Epithelial cell of esophagus (primary cell): ENCODE data around the gene CCL7.

ENCODE experiments used
- DNase-seq: peaks from one replicate; pipeline ENCODE4 v3.0.0; 2010; ENCODE audit warnings: low read depth
- H3K4me3 ChIP-seq: 2 replicates; pipeline ENCODE4 v1.5.1; 2011; ENCODE audit warnings: mild to moderate bottlenecking, low read length, control low read depth
- CTCF ChIP-seq: IDR thresholded peaks from 2 replicates; pipeline ENCODE4 v1.5.1; 2011; ENCODE audit warnings: low read depth, mild to moderate bottlenecking, low read length, control low read depth, inconsistent platforms; ENCODE audit not compliant: insufficient read depth; ENCODE audit errors: missing control alignments

The CCL7 gene

GRCh38 chr17:34227707-34228106, 42.3 kb upstream of the CCL7 start:
- no peak for DNase-seq
- no peak for TF ChIP-seq CTCF
- H3K4me3 ChIP-seq, result no peak overlapping the region

DNA sequence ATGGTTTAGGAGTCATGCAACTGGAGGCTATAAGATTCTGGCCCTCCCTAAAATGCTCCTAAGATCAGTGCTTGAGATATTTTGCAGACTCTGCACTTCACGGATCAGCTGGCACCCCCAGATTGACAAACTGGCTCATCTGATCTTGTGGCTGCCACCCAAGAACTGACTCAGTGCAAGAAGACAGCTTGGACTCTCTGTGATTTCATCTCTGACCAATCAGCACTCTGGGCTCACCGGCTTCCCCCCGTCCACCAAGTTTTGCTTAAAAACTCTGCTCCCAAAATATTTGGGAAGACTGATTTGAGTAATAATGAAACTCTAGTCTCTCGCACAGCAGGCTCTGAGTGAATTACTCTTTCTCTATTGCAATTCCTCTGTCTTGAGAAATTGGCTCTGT, 41.2 kb upstream of the CCL7 start:
- no peak overlapping the region for H3K4me3 ChIP-seq
- DNase-seq, result no peak
- TF ChIP-seq CTCF, result no peak

DNA sequence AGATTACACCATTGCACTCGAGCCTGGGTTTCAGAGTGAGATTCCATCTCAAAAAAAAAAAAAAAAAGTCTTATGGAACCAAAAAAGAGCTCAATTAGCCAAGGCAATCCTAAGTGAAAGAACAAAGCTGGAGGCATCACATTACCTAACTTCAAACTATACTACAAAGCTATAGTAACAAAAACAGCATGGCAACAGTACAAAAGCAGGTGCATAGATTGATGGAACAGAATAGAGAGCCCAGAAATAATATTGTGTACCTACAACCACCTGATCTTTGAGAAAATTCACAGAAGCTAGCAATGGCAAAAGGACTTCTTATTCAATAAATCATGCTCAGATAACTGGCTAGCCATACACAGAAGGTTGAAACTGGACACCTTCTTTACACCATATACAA, 39.7 kb upstream of the CCL7 start:
- TF ChIP-seq CTCF, result no peak
- DNase-seq, result no peak
- H3K4me3 ChIP-seq, result no peak overlapping the region

DNA sequence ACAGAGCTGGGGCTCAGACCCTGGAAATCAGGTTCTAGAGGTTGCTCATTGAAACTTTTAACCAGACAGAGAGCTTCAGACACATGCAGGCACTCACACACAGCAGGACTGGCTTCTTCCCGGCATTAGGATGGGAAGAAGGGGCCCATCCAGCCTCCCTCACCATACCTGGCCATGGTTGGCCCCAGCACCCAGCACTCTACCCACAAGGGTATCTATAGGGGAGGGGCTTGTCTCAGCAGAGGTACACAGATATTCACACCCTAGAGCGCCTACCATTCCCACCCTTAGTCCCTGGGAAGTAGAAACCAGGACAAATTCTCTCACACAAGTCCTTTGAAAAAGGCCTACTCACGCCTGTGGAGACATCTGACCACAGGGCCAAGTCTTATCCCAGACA, 35.4 kb upstream of the CCL7 start:
- no peak for DNase-seq
- no peak for TF ChIP-seq CTCF
- H3K4me3 ChIP-seq, result no peak overlapping the region

- no peak for DNase-seq
- no peak for TF ChIP-seq CTCF
- no peak overlapping the region for H3K4me3 ChIP-seq
Observed at GRCh38 chr17:34235389-34236028, 34.5 kb upstream of the CCL7 start.

DNA sequence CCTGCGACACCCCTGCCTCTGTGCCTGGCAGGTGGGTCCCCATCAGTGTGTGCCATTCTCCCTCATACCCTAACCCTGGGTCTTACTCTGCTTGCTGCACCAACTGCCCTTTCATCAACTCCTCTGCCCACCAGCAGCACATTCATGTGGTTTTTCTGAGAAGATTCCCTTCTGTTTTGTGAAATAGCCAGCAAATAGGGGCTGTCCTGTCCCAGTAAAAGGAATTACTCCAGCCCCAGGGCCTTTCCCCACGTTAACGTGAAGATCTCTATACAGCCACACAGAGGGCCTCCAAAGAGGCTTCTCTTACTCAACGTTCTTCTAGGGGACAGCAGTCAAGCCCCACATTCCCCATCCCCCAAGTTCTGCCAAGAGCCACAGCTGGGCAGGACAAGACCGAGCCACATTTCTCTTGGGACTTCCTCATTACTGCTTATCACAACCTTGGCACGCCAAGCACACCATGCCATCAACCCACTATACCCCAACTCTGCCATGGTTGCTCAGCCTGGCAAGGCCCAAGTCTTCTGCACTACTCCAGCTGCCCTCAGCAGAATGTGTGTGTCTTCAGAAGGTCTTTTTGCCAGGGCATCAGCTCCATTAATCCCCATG, 33.6 kb upstream of the CCL7 start:
- no peak for DNase-seq
- H3K4me3 ChIP-seq, result no peak overlapping the region
- no peak for TF ChIP-seq CTCF

DNA sequence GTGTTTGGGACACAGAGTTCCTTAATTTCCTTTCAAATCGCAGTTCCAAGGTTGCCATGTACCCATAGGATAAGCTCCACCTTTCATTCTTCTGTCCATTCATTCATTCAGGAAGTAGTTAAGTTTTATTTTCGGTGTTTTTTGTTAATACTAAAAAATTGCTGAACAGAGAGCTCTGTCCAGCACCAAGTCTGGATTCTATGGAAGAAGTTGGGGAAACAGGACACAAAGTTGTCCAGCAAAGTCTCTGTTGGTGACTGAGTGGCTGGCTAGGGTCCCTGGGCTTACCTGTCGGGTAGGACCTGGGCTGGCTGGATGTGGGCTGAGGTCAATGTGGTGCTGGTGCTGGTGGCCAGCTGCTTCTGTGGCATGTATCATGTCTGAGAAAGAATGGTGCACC, 32.6 kb upstream of the CCL7 start:
- no peak overlapping the region for H3K4me3 ChIP-seq
- TF ChIP-seq CTCF, result no peak
- DNase-seq, result no peak
